T-cell (primary cell): ENCODE results near the gene STK40. TPM values are rescaled to one million over a fixed set of nuclear protein-coding genes. Genes with fewer than 3 reads are reported as not detected.

Experiments used
- ATAC-seq, 4 experiments: fragments of 200-7000 bp in 3 of 4; fragments of 150-1000 bp in 1 of 4; cut with Tn5 transposase; replicated peaks in 1 of 4; 1 replicate in 3 of 4; 2 replicates in 1 of 4; pipeline ENCODE4 v1.10.0; 2021; ENCODE audit warnings: moderate library complexity in 3 of 4, mild to moderate bottlenecking in 2 of 4, moderate number of reproducible peaks in 1 of 4
- CTCF ChIA-PET, 2 donors: fragments of 300-600 bp; sonication (Branson Sonifier 250); formaldehyde crosslinking; loops; one replicate each; lab custom pipeline; 2022; ENCODE audit warnings: antibody characterized with exemption in 2 of 2; lab: Charles Lee
- POLR2A ChIA-PET, 2 donors: fragments of 300-600 bp; sonication (Branson Sonifier 250); formaldehyde crosslinking; loops; one replicate each; lab custom pipeline; 2022; ENCODE audit warnings: antibody characterized with exemption in 2 of 2; lab: Charles Lee
- DNase-seq, 35 experiments: peaks; one replicate each; pipeline versions ENCODE4 v3.0.0 to v3.0.0-alpha.2; 2013 to 2023
- H3K27ac ChIP-seq: one replicate; pipeline ENCODE4 v1.5.1; 2013; ENCODE audit warnings: low read length
- H3K27me3 ChIP-seq, 2 experiments: replicated peaks in 1 of 2; 1 replicate in 1 of 2; 2 replicates in 1 of 2; pipeline versions ENCODE4 v1.6.1 to v1.7.0; 2013; ENCODE audit warnings: low read length in 1 of 2, mixed read lengths in 1 of 2; ENCODE audit not compliant: control insufficient read depth in 2 of 2, insufficient read depth in 2 of 2; ENCODE audit errors: extremely low read depth in 1 of 2
- H3K36me3 ChIP-seq, 2 donors: 1 replicate in 1 of 2; 2 replicates in 1 of 2; pipeline versions ENCODE4 v1.6.1 to v1.7.0; 2013; ENCODE audit warnings: low read length in 1 of 2; ENCODE audit not compliant: control insufficient read depth in 2 of 2, insufficient read depth in 1 of 2; ENCODE audit errors: extremely low read depth in 1 of 2
- H3K4me1 ChIP-seq, 2 experiments: 1 replicate in 1 of 2; 2 replicates in 1 of 2; pipeline versions ENCODE4 v1.6.1 to v1.7.0; 2013; ENCODE audit warnings: low read length in 2 of 2, mixed read lengths in 1 of 2; ENCODE audit not compliant: insufficient read depth in 2 of 2, control insufficient read depth in 1 of 2; ENCODE audit errors: extremely low read depth in 1 of 2
- H3K4me3 ChIP-seq, 2 donors: 1 replicate in 1 of 2; 2 replicates in 1 of 2; pipeline versions ENCODE4 v1.5.1 to v1.7.0; 2013; ENCODE audit warnings: mild to moderate bottlenecking in 2 of 2, low read length in 1 of 2, moderate library complexity in 1 of 2; ENCODE audit not compliant: control insufficient read depth in 1 of 2; ENCODE audit errors: extremely low read depth in 1 of 2
- H3K9me3 ChIP-seq: 2 replicates; pipeline ENCODE4 v1.7.0; 2013
- H3K27ac Mint-ChIP-seq, 2 donors: one replicate each; pipeline ENCODE4 v1.8.0; 2020 to 2021; ENCODE audit warnings: mild to moderate bottlenecking in 2 of 2, mixed read lengths in 2 of 2
- H3K27me3 Mint-ChIP-seq, 2 donors: one replicate each; pipeline ENCODE4 v1.8.0; 2021 to 2022; ENCODE audit warnings: mixed read lengths in 2 of 2
- H3K36me3 Mint-ChIP-seq: one replicate; pipeline ENCODE4 v1.8.0; 2021; ENCODE audit warnings: mixed read lengths
- H3K4me1 Mint-ChIP-seq, 3 donors: one replicate each; pipeline ENCODE4 v1.8.0; 2020 to 2022; ENCODE audit warnings: mixed read lengths in 3 of 3, mild to moderate bottlenecking in 1 of 3
- H3K4me3 Mint-ChIP-seq, 3 donors: one replicate each; pipeline ENCODE4 v1.8.0; 2020 to 2022; ENCODE audit warnings: mild to moderate bottlenecking in 3 of 3, mixed read lengths in 3 of 3, moderate library complexity in 3 of 3
- H3K9me3 Mint-ChIP-seq, 3 donors: one replicate each; pipeline ENCODE4 v1.8.0; 2020 to 2022; ENCODE audit warnings: mixed read lengths in 3 of 3
- WGBS: methylation state at CpG from one replicate; pipeline ENCODE4 v1.1.5; 2013; ENCODE audit warnings: missing lambda C conversion rate; ENCODE audit not compliant: insufficient coverage; 5-methylcytosine and 5-hydroxymethylcytosine counted together
- total RNA-seq, 35 experiments: library from RNA in 6 of 35; stranded (reverse) in 6 of 35; fragments of 120-200 nt in 1 of 35; gene quantifications; one replicate each; pipeline versions ENCODE4 v1.2.1 to v1.2.4 and lab custom pipeline; 2013 to 2026

Gene STK40
- total RNA-seq, 5 donors from 2014 or later (not counting 1 experiment from before 2014, with no cell fraction given) = 29.6 to 71.1 (median 56.7) TPM

GRCh38 chr1:36342426-36343185 is 43.1 kb downstream of the STK40 start:
- H3K36me3 Mint-ChIP-seq = peaks cover 35% of the 10 kb centered on the region
- DNase-seq (peak in 31 of 35 experiments; percentile 16 to 79 (median 54)), ATAC-seq (peak; percentile 76 to 94 (median 82))
- ChIA-PET CTCF (interaction anchor here (0.6 to 2.7 kb wide), 15 partner anchors 12 to 80 kb away, joined by 3 to 24 read pairs (median 4); no protein-coding TSS in a partner anchor), POLR2A (interaction anchor here in 1 of 2 donors (0.8 kb wide), 1 partner anchor 24 kb away, joined by 3 read pairs; no protein-coding TSS in a partner anchor)
- peaks cover 24 to 70% of the 10 kb centered on the region in 2 donors for H3K36me3 ChIP-seq
- H3K4me1 ChIP-seq = peaks cover 0 to 20% of the 10 kb centered on the region in 2 experiments
- no peaks in the 10 kb centered on the region for H3K9me3 ChIP-seq
- H3K4me3 ChIP-seq = no peak overlapping the region
- H3K27ac Mint-ChIP-seq = peak overlapping the region in 1 of 2 donors; percentile 46
- H3K4me3 Mint-ChIP-seq = no peak overlapping the region
- no peaks in the 10 kb centered on the region for H3K27me3 ChIP-seq
- H3K9me3 Mint-ChIP-seq = no peaks in the 10 kb centered on the region
- H3K27me3 Mint-ChIP-seq = no peaks in the 10 kb centered on the region
- no peak overlapping the region for H3K27ac ChIP-seq
- peaks cover 21 to 33% (median 29%) of the 10 kb centered on the region in 3 donors for H3K4me1 Mint-ChIP-seq
- 100% methylated on average over 6 of the region's 10 CpGs for WGBS

DNA sequence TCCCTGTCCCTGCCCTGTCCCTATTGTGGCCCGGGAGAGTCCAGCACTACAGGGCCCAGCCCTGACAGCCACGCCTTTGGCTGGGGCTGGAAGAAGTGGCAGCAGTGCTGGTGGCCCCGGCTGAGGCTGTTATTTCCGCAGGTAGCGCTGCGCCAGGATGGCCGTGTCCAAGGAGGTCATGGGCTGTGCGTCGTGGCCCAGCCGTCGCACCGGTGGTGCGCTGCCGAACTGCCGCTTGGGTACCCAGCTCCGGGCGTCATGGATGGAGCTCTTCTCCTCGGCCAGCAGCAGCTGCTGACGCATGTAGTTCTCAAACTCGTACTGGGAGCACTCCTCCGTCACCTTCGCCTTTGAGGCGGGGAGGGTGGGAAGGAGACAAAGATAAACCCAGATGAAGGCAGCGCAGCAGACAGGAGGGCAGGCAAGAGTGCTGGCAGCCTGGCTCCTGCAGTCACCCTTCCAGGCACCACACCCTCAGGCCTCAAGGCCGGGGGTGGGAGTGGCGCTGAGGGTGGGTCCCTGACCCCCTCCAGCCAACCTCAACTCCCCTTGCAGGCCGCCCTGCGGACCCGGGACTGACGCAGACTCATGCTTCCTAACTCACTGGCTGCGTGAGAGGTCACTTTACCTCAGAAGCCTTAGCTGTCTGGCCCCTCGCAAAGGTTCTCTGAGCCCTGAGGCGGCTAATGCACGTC is 44.0 kb downstream of the STK40 start:
- Histone ChIP-seq H3K36me3 (peaks cover 24 to 63% of the 10 kb centered on the region in 2 donors), H3K27me3 (peaks cover 0 to 4% of the 10 kb centered on the region in 2 experiments), H3K4me3 (no peak overlapping the region), H3K9me3 (no peaks in the 10 kb centered on the region), H3K4me1 (peaks cover 0 to 20% of the 10 kb centered on the region in 2 experiments), H3K27ac (no peak overlapping the region)
- no peak for ATAC-seq
- no peaks in the 10 kb centered on the region for H3K27me3 Mint-ChIP-seq
- ChIA-PET CTCF (interaction anchor here (0.6 to 2.7 kb wide), 12 partner anchors 13 to 80 kb away, joined by 3 to 24 read pairs (median 4); no protein-coding TSS in a partner anchor), POLR2A (no interaction called here)
- H3K4me3 Mint-ChIP-seq = no peak overlapping the region
- no peaks in the 10 kb centered on the region for H3K9me3 Mint-ChIP-seq
- 97% methylated on average over 34 of the region's 34 CpGs for whole genome bisulfite sequencing
- peaks cover 28% of the 10 kb centered on the region for H3K36me3 Mint-ChIP-seq
- peaks cover 21 to 33% (median 29%) of the 10 kb centered on the region in 3 donors for H3K4me1 Mint-ChIP-seq
- H3K27ac Mint-ChIP-seq = no peak overlapping the region
- no peak for DNase-seq

DNA sequence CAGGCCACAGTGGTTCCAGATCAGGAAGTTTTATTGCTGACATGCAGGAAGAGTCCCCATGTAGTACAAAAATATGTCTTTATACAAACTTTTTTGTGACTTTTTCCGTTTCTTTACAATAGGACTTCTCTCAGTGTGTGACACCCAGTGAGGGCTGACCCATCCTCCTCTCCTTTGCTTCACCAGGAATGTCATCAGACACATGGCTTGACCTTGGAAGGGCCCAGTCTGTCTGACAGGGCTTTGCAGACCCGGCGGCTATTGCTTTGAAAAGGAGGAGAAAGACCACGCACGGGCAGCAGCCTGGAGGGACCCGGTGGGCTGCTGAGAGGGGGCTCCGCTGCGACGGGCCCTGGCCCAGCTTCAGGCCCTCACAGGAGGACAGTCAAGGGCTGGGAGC is 46.1 kb downstream of the STK40 start:
- no peaks in the 10 kb centered on the region for H3K27me3 Mint-ChIP-seq
- ChIA-PET POLR2A (no interaction called here), CTCF (no interaction called here)
- Histone ChIP-seq H3K9me3 (no peaks in the 10 kb centered on the region), H3K27ac (no peak overlapping the region), H3K36me3 (peaks cover 20 to 44% of the 10 kb centered on the region in 2 donors), H3K4me1 (peaks cover 0 to 20% of the 10 kb centered on the region in 2 experiments), H3K4me3 (no peak overlapping the region), H3K27me3 (peaks cover 0 to 7% of the 10 kb centered on the region in 2 experiments)
- ATAC-seq (no peak), DNase-seq (no peak)
- no peaks in the 10 kb centered on the region for H3K9me3 Mint-ChIP-seq
- no peak overlapping the region for H3K4me3 Mint-ChIP-seq
- H3K27ac Mint-ChIP-seq = no peak overlapping the region
- peaks cover 21 to 29% (median 28%) of the 10 kb centered on the region in 3 donors for H3K4me1 Mint-ChIP-seq
- H3K36me3 Mint-ChIP-seq = peaks cover 22% of the 10 kb centered on the region
- 95% methylated on average over 5 of the region's 9 CpGs for WGBS

GRCh38 chr1:36339215-36339614 is 46.5 kb downstream of the STK40 start:
- Mint-ChIP-seq H3K4me3 (no peak overlapping the region), H3K27me3 (no peaks in the 10 kb centered on the region), H3K4me1 (peaks cover 20 to 28% (median 26%) of the 10 kb centered on the region in 3 donors), H3K36me3 (peaks cover 19% of the 10 kb centered on the region), H3K9me3 (no peaks in the 10 kb centered on the region), H3K27ac (no peak overlapping the region)
- Histone ChIP-seq H3K36me3 (peaks cover 20 to 42% of the 10 kb centered on the region in 2 donors), H3K27me3 (peaks cover 0 to 7% of the 10 kb centered on the region in 2 experiments), H3K4me1 (peaks cover 0 to 20% of the 10 kb centered on the region in 2 experiments), H3K4me3 (no peak overlapping the region), H3K9me3 (no peaks in the 10 kb centered on the region), H3K27ac (no peak overlapping the region)
- DNase-seq = no peak
- ChIA-PET POLR2A (no interaction called here), CTCF (no interaction called here)
- ATAC-seq = no peak
- WGBS = 94% methylated on average over 4 of the region's 7 CpGs

DNA sequence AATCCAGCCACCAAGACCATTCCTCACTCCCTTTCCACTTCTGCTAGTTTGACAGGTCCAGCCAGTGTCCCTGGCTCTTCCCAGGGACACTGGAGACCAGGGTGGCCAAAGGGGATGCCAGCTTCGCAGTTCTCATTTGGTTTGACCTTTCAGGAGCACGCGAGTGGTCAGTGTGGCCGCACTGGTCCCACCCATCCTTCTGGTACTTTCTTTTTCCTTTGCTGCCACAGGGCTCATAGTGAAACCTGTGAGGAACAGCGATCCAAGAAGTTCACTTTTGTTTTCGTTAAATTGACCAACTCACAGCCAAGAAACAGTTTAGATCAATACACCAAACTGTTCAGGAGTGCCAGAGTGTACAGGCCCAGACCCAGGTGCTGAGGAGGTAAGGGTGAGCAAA is 47.9 kb downstream of the STK40 start:
- H3K27ac Mint-ChIP-seq = no peak overlapping the region
- no peak overlapping the region for H3K4me3 ChIP-seq
- no peaks in the 10 kb centered on the region for H3K9me3 ChIP-seq
- peaks cover 13% of the 10 kb centered on the region for H3K36me3 Mint-ChIP-seq
- DNase-seq = no peak
- ChIA-PET POLR2A (no interaction called here), CTCF (no interaction called here)
- peaks cover 0 to 7% of the 10 kb centered on the region in 2 experiments for H3K27me3 ChIP-seq
- no peaks in the 10 kb centered on the region for H3K9me3 Mint-ChIP-seq
- ATAC-seq = no peak
- peaks cover 11 to 19% (median 17%) of the 10 kb centered on the region in 3 donors for H3K4me1 Mint-ChIP-seq
- H3K36me3 ChIP-seq = peaks cover 14 to 28% of the 10 kb centered on the region in 2 donors
- 90% methylated on average over 4 of the region's 6 CpGs for WGBS
- peaks cover 0 to 12% of the 10 kb centered on the region in 2 experiments for H3K4me1 ChIP-seq
- H3K27ac ChIP-seq = no peak overlapping the region
- no peak overlapping the region for H3K4me3 Mint-ChIP-seq
- H3K27me3 Mint-ChIP-seq = no peaks in the 10 kb centered on the region

DNA sequence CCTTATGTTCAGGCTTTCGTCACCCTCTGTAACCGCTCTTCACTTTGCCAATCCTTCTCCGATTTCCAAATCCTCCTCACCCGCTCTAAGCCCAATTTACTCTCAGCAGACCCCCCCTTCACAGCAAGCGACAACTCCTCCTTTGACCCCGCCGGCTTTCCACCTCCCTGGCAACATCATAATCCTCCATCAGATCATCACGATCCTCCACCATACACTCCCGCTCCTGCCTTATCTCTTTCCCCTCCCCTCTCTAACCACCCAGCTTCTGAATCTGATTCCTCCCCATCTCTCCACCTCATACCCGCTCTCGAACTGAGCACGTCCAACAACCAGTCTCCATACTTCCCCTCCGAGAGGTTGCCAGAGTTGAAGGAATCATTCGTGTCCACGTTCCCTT is 54.8 kb downstream of the STK40 start:
- no peaks in the 10 kb centered on the region for H3K4me1 ChIP-seq
- DNase-seq (no peak), ATAC-seq (no peak)
- Mint-ChIP-seq H3K27ac (no peak overlapping the region), H3K27me3 (peaks cover 0 to 2% of the 10 kb centered on the region in 2 donors), H3K4me3 (no peak overlapping the region), H3K36me3 (no peaks in the 10 kb centered on the region), H3K4me1 (peaks cover 0 to 3% (median 0%) of the 10 kb centered on the region in 3 donors), H3K9me3 (no peaks in the 10 kb centered on the region)
- no peak overlapping the region for H3K4me3 ChIP-seq
- no peaks in the 10 kb centered on the region for H3K36me3 ChIP-seq
- 95% methylated on average over 15 of the region's 15 CpGs for WGBS
- H3K27ac ChIP-seq = no peak overlapping the region
- ChIA-PET CTCF (no interaction called here), POLR2A (no interaction called here)
- H3K27me3 ChIP-seq = peaks cover 0 to 18% of the 10 kb centered on the region in 2 experiments
- H3K9me3 ChIP-seq = no peaks in the 10 kb centered on the region
